ENCODE data around the gene CDC73. TPM values are rescaled to one million over a fixed set of nuclear protein-coding genes. Genes with fewer than 3 reads are reported as not detected.
"Not testable (repeated sequence)": the region's sequence is repeated elsewhere in the genome, so short reads cannot be mapped to it uniquely, and the experiment has no call there.

CDC73 gene
- total RNA-seq, 1 donor from 2014 or later = 48.0 TPM

DNA sequence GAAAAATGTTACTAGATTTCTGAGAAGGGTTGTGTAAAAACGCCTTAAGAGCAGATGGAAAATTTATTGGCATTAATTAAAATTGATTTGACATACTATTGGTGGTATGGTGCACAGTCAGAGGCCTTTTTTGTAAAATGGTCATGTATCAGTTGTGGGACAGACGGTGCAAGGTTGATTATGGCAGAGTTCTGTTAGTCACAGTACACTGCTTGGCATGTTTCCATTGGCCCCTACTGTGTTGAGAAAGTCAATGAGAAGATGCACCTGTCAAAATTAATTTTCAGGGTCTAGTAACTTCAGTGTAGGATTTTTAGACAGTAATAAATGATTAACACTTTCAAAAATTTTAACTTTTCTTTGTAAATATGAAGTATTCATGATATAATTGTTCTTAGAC, 60.2 kb downstream of the CDC73 start:
- peak; percentile 79 for DNase-seq

DNA sequence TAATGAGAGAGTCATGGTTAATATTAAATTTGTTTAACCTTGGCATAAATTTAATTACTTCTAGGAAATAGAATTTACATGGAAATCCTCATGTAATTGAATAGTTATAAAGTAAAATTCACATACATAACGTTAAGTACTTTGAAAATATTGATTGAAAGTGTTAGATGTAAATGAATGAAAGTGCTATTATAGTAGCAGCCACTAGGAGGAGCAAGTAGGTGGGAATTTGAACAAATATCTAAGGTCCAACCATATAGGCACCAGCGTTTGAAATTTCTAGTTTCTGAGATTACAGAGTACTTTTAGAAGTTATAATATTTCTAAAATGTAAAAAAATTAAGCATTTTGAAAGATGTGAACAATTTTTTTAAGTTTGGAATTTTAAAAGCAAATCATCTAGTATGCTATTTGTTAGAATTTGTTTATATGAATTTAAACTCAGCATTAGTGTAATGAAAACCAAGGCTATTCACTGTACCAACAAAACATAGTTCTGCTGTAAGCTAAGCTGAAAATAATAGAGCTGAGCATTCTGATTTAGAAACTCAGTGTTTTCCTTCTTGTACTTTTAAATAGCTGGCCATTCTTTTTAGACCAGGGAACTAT, 61.3 kb downstream of the CDC73 start:
- DNase-seq = peak; percentile 83

DNA sequence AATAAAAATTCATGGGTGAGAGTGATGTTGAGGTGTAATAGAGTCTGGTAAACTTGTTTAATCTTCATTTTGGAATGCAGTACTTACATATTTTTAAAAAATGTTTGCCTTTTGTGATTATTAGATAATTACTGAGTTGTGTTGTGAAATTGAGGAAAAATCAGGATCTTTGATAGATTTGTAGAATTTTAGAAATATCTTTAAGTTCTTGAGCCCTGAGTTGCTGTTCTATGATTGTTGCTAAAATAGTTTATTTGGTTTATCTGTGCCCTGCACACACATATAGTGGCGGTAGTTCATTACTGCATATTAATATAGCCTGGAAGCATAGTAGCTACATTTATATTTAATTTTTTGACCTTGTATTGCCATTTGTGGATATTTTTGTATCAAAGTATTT, 62.9 kb downstream of the CDC73 start:
- no peak for DNase-seq

DNA sequence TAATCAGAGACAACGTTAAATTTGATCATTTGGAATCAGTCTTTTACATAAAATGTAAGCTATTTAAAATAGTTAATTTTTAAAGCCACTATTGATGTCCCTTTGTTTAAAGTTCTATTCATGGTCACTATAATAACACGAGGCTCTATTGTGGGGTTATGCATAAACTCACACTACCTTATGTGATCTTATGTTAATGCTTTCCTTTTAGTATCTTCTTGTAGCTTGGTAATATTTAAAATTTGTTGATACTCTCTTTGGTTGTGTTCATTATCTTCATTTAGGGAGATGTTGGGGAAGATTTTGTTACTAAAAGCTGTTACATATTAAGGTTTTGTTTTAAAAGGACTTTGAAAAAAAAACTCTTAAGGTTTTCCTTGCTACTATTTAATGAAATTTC, 63.4 kb downstream of the CDC73 start:
- no peak for DNase-seq

DNA sequence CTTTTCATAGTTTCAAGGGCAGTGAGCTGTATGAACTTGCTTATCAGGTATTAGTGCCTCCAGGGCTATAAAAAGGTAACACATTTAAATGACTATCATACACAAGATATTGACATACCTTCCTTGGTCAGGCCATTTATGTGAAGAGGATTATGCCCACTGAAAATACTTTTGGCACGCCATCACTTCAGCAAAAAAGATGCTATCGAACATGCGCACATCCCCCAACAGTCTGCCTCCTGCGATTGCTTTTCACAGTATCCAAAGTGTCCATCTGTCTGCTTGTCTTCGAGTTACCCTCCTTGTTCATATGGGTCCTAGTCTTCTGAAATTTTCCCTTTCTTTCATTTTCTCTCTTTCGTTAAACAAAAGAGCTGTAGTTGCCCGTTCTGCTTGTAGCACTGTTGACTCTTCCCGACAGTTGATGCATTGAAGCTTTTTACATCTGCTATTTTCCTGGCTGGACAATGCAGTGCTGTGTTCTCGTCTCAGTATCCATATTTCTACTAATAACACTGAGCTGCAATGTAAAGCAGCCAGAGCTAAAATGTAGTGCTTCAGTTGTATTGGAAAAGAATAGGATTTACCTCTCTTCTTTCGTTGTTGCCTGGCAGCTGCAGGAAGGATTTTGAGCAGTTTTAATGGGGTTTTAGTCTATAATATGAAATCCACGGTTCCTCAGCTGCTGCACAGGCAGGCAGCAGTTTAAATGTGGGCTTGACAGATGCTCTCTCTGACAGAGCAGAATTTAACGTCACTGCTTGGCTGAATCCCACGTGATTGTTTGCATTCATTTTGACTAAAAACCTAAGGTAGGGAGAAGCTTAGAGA, 64.3 kb downstream of the CDC73 start, which contains the start of gene B3GALT2:
TSS of gene B3GALT2 (minus strand) at position 713 of the 831 bp plus-strand sequence. CDS start 5,051 bp downstream, outside the sequence.
- DNase-seq = peak; percentile 95

DNA sequence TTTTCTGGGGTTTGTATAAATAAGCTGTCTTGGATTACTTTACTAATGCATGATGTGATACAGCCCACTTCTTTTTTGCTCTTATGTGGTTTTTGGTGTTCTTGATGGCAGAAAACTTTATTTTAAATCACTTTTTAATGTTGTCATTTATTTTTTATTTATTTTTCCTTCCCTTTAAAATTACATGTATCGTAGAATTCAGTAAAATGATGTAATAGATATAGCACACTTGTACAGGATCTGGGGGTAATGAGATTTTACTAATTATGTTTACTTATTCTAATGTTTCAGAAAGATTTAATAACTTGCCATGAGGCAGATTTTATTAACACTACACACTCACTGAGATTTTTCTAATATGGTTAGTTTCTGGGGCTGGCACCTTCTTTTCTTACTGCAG, 65.3 kb downstream of the CDC73 start:
- no peak for DNase-seq

DNA sequence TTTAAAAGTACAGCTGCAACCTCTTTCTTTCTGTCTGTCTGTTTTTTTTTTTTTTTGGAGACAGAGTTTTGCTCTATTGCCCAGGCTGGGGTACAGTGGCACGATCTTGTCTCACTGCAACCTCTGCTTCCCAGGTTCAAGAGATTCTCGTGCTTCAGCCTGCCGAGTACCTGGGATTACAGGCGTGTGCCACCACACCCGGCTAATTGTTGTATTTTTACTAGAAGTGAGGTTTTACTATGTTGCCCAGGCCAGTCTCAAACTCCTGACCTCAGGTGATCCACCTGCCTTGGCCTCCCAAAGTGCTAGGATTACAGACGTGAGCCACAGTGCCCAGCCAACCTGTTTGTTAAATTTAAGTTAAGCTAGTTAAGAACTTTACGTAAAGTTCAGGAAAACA, 67.1 kb downstream of the CDC73 start:
- not testable (repeated sequence) for DNase-seq

DNA sequence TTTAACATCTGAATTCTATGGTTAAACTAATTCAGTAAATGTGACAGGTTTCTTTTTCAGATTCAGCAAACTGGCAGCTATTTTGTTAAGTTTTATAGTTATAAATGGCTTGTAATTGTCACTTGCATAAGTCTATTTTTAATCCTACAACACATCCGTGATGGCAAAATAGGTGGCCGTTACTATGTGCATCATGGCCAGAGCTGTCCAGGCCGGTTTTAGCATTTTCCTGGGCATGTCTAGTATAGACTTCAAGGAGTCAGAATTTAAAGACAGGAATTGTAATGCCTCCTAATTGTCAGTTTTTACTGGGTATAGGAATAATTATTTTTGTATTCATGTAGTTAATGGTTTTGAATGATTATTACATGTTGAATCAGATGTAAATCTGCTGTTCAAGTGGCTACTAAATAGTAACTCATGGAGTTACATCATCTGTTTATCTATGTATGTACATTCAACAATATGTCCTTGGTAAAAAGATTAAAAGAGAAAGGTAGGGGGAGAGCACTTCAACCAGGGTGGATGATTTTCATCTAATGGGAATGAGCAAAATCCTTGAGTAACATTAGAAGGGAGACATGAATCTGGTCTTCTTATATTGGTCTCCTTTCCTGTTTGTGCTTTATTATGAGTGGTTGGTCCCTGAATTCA, 67.7 kb downstream of the CDC73 start:
- no peak for DNase-seq

DNA sequence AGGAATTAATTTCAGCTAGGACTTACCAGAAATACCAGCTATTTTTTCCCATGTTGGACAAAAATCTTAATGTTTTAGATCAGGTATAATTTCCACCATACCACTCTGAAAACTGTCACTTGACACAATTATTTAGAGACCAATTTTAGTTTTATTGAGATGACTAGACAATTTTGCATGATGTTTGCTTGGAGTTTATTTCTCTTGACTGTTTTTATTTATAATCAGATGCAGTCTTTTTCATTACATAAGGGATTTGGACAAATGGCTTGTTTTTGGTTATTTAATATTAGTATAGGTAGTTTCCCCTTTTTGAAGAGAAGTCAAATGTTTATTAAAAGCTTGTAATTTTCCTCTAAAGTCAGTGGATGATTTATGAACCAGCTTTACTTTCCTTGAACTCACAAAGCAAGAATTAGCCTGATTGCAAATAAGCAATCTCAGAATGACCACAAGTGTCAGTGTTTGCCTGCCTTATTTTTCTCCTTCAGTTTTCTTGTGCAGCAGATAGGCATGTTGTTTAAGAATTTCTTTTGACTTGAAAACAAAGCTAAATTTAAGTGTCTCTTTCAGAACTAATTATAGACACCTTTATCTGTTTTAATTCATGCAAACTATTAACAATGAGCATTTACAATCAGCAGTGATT, 68.4 kb downstream of the CDC73 start:
- peak; percentile 35 for DNase-seq

DNA sequence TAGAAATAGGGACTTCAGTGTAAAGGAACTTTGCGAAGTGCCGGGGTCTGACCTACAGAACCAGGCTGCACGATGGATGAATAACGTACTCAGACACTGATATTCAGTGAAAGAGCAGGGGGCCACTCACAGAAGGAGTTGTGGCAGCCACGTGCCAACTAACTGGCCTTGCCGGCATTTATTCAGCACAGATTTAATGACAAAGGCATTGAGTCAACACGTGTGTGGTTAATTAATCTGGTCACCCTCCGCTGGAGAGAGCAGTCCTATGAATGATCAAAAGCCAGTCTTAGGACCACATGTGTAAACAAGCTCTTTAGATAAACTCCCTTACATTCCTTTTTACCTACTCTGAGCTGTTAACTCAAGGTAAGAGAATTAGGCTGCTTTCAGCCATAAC, 70.8 kb downstream of the CDC73 start:
- no peak for DNase-seq

DNA sequence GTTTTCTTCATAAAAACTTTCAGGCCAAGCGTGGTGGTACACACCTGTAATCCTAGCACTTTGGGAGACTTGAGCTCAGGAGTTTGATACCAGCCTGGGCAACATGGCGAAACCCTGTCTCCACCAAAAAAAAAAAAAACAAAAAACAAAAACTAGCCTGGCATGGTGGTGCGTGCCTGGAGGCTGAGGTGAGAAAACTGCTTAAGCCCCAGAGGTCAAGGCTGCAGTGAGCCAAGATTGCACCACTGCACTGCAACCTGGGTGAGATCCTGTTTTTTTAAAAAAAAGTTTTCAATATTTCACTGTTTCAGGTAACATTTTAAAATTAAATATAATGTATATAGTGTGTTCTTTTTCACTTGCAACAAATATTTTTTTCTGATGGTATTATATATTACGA, 78.1 kb downstream of the CDC73 start:
- no peak for DNase-seq

DNA sequence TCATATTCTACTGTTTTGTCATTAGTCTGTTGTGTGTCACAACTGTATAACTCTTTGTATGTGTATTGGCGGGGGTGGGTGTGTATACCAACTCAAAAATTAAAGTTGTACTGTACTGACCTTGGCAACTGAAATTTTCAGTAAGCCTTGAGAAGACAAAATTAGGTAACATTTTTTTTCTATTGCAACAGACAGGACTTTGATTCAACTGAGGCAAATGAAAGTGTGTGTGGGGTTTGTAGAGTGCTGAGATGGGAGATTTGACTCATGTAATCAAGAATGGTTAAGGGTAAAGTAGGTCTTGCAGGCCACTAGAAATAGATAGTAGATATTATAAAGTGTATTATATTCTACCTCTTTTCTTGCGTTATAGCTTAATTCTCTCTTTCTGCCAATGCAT, 79.2 kb downstream of the CDC73 start:
- no peak for DNase-seq

DNA sequence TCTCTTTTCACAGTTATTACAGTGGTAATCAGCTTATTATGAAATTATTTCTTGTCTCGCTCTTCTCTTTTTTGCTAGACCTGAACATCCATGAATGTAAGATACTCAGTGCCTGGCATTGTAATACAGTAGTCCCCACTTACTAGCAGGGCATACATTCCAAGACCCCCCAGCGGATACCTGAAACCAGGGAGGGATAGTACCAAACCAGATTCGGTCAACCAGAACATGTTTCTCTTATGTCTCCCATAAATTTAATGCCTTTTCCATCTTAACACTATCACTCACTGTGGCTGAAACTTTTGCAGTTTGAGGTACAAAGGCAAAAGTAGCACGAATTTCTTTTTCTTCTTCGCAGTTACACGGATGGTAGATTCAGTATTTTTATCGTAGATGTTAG, 89.2 kb downstream of the CDC73 start:
- DNase-seq = no peak

DNA sequence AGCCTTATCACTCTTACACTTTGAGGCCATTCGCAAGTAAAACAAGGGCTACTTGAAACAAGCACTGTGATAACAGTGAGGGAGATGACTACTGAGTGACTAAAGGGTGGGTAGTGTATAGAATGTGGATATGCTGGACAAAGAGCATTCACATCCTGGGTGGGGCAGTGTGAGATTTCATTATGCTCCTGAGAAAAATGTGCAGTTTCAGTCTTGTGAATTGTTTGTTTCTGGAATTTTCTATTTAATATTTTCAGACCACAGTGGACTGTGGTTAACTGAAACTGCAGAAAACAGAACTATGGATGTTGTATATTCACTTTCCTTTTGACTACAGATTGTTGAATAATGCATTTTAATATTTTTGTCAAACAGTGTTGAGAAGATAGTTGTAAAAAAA, 89.7 kb downstream of the CDC73 start:
- no peak for DNase-seq

DNA sequence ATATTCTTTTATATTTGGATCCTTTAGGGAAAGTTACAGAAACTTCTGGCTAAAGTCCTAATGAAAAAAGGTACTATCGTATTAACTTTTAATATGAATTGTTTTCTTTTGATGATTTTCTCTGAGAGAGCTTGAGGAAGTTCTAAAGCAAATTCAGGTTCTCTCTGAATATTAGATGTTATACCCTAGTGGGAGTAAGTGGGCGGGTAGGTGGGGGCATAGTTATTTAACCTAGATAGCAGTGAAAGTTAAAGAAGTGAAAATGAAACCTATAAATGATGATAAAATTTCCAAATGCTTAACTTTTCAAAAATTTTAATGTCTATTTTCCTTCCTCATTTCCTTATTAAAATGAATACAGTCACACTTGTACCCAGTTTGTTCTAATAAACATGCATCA, 90.8 kb downstream of the CDC73 start:
- DNase-seq = no peak

DNA sequence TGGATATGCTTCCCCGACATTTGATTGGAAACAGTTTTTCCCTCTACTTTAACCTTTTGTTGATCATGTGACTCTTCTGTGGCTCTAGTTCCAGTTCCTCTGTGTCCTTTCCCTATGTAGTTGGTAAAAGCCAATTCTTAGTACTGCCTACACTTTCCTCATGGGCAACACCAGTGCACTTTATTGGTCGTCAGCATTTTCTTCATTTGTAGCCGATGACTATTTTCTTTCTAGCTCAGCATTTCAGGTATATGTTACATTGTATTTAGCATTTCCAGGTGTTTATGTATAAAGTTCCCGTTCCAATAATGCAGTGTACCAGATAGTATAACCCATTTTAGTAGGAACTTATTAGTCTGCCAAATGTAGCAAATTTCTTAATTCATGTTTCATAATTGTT, 92.2 kb downstream of the CDC73 start:
- DNase-seq = no peak

DNA sequence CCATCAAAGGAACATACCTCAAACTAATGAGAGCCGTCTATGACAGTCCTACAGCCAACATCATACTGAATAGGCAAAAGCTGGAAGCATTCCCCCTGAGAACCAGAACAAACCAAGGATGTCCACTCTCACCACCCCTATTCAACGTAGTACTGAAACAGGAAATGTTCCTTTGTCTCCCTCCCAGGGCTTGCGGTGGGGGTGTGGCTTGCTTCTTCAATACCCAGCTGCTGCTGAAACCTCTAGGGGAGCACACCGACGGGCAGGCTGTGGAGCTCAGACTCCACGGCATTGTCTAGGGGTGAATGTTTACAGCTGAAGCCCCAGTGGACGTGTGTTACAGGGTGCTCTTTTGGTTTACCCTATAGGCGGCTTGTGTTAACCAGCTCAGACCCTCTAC, 95.1 kb downstream of the CDC73 start:
- DNase-seq = no peak

DNA sequence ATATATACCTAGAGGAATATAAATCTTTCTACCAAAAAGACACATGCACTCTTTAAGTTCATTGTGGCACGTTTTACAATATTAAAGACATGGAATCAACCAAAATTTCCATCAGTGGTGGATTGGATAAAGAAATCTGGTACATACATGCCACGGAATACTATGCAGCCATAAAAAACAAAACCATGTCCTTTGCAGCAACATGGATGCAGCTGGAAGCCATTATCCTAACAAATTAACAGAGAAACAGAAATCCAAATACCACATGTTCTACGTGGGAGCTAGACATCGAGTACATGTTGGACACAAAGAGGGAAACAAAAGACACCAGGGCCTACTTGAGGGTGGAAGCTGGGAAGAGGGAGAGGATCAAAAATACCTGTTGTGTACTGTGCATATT, 97.6 kb downstream of the CDC73 start:
- DNase-seq = no peak

DNA sequence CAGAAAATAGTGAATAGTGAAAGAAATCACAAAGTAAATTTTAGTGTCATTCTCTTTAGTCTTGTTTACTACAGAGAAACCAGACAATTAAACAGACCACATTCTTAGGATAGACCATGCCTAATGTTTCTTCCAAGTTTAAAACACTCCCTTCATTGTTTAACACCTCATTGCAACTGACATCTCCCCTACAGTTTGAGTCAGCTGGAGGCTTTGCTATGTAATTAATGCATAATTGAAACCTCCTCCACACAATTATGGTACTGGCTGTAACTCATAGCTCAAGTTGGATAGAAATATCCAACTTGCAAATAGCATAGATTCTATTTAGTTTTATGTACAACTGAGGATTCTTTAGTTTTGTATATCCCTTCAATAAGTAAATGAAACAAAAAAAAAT, 99.8 kb downstream of the CDC73 start:
- DNase-seq = peak; percentile 24

DNA sequence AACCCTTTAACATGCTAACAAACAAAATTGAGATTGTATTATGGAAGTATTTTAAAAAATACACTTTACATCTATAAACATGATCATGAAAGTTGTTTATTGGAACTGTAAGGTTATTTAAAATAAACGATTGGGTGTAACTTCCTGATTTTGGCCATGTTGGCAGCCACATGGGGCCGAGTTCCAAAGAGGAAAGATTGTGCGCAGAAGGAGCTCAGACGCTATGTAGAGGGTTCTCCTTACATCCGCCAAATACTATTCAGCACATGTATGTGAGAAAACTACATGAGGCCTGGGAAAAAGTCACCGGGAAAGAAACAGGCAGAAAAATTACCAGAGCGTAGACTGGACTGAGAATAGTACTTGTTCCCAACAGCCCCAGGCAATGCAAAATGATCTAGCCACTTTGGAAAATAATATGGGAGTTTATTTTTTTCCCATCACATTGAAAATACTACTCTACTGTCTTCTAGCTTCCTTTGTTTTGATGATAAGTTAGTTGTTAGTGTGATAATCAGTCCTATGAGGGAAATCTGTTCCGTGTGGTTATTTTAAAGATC, 100.3 kb downstream of the CDC73 start:
- DNase-seq = peak; percentile 6

DNA sequence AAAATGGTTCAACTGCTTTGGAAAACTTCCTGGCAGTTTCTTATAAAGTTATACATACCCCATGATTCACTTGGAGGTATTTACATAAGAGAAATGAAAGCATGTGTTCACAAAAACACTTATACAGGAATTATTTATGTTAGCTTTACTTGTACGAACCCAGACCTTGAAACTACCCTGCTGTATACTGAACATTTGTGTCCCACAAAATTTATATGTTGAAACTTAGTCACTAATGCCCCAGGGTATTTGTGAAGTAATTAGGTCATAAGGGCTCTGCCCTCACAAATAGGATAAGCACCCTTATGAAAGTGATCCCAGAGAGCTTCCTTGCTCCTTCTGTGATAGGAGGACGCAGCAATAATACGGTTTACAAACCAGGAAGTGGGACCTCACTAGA, 107.3 kb downstream of the CDC73 start:
- DNase-seq = no peak

DNA sequence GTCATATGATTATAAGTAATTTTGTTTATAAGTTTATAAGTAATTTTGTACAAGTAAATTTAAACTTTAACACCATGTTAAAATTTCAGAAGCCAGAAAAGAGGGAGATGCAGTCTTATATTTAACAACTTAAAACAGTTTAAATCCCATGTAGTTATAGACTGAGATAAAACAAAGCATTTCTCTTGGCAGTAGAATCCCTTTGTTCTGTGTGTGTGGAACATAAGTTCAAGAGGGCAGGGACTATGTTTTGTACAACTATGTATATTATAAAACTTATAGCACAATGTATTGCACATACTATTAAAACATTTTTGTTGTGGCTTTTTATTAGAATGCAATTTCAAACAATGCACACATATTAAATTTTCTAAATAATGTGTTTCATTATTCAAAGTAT, 109.3 kb downstream of the CDC73 start:
- not testable (repeated sequence) for DNase-seq

DNA sequence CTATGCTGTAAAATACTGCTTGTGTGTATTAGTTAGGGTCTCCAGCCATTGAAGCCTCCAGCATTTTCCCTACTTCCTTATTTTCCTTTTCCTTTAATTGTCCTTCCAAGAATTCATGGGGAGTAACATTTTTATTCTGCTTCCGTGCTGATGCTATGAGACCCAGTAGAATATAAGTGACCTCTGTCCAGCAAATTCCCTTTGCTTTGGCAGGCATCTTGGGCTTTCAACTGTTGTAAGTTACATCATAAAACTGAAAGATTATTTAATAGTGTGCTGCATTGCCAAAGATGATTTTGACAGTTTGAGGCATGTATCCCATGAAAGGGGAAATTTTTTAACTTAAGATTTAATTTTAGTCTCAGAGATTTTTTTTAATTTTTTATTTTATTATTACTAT, 112.7 kb downstream of the CDC73 start:
- DNase-seq = no peak
